ENCODE measurements around the gene MICA. TPM values are rescaled to one million over a fixed set of nuclear protein-coding genes. Genes with fewer than 3 reads are reported as not detected.

MICA gene
- total RNA-seq, 2 experiments from 2014 or later = 9.9 to 15.3 TPM

DNA sequence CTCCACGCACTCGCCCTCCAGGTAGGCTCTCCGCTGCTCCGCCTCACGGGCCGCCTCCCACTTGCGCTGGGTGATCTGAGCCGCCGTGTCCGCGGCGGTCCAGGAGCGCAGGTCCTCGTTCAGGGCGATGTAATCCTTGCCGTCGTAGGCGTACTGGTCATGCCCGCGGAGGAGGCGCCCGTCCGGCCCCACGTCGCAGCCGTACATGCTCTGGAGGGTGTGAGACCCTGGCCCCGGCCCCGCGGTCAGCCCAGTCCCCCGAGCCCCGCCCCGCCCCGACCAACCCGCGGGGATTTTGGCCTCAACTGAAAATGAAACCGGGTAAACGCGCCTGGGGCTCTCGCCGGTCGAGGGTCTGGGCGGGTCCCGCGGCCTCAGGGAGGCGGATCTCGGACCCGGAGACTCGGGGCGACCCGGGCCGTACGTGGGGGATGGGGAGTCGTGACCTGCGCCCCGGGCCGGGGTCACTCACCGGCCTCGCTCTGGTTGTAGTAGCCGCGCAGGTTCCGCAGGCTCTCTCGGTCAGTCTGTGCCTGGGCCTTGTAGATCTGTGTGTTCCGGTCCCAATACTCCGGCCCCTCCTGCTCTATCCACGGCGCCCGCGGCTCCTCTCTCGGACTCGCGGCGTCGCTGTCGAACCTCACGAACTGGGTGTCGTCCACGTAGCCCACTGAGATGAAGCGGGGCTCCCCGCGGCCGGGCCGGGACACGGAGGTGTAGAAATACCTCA is 47.0 kb upstream of the MICA start:
- CTCF ChIA-PET (ENCODE audit: unreplicated experiment) = no interaction called here
- no peak for TF ChIP-seq EZH2phosphoT487 (IDR thresholded peaks at IDR 0.05; ENCODE audit: borderline replicate concordance, low read depth, low read length)
- TF ChIP-seq, protein P1, sequence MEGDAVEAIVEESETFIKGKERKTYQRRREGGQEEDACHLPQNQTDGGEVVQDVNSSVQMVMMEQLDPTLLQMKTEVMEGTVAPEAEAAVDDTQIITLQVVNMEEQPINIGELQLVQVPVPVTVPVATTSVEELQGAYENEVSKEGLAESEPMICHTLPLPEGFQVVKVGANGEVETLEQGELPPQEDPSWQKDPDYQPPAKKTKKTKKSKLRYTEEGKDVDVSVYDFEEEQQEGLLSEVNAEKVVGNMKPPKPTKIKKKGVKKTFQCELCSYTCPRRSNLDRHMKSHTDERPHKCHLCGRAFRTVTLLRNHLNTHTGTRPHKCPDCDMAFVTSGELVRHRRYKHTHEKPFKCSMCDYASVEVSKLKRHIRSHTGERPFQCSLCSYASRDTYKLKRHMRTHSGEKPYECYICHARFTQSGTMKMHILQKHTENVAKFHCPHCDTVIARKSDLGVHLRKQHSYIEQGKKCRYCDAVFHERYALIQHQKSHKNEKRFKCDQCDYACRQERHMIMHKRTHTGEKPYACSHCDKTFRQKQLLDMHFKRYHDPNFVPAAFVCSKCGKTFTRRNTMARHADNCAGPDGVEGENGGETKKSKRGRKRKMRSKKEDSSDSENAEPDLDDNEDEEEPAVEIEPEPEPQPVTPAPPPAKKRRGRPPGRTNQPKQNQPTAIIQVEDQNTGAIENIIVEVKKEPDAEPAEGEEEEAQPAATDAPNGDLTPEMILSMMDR (conservative IDR thresholded peaks at IDR 0.05; ENCODE audit: low read length) = no peak
- Histone ChIP-seq H2AFZ (ENCODE audit: low read length) (no peak overlapping the region), H3K4me3 (ENCODE audit: low read depth, low read length, poor library complexity, severe bottlenecking) (peak overlapping the region; percentile 95), H3K4me1 (ENCODE audit: insufficient read depth, low read length, poor library complexity, severe bottlenecking) (peaks cover 60% of the 10 kb centered on the region), H3K79me2 (ENCODE audit: insufficient read depth, low read depth, low read length) (peaks cover 17% of the 10 kb centered on the region), H3K9me2 (ENCODE audit: insufficient read depth, low read length) (no peaks in the 10 kb centered on the region), H4K20me1 (ENCODE audit: insufficient read depth, low read length) (no peaks in the 10 kb centered on the region; the same call in 1 of the 2 replicates), H3K36me3 (ENCODE audit: insufficient read depth, low read length) (peaks cover 39% of the 10 kb centered on the region), H3K4me2 (ENCODE audit: low read length) (peak overlapping the region; percentile 82), H3K27ac (ENCODE audit: low read depth, low read length, poor library complexity, severe bottlenecking) (peak overlapping the region; percentile 51), H3K9me3 (ENCODE audit: low read length) (no peaks in the 10 kb centered on the region)
- intact Hi-C loops (cut with micrococcal nuclease; ENCODE audit: unreplicated experiment) = loop anchor here (2.0 kb wide), 1 partner anchor 84 kb away; the partner anchor contains the start of gene HLA-C
- DNase-seq (ENCODE audit: low spot score) = peak; percentile 41
- BruUV-seq (replicated peaks) = no TSS peak
- POLR2A ChIA-PET = no interaction called here

DNA sequence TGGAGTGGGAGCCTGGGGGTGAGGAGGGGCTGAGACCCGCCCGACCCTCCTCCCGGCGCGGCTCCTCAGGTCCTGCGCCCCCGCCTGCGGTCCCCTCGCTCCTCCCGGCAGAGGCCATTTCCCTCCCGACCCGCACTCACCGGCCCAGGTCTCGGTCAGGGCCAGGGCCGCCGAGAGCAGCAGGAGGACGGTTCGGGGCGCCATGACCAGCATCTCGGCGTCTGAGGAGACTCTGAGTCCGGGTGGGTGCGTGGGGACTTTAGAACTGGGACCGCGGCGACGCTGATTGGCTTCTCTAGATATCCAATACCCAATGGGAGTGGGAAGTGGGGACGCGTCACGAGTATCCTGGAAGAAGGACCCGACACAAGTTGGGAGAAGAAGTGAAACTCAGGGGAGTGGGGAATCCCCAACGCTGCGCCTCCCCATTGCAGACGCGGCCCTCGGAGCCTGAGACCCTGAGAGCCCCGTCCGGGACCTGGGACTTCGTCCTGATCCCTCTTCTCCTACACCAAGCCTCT is 46.4 kb upstream of the MICA start, which contains the start of gene HLA-B:
Gene HLA-B (minus strand): TSS at position 234 of the 521 bp plus-strand sequence. CDS start 21 bp downstream, at position 213.
- H3K27ac ChIP-seq (ENCODE audit: low read depth, low read length, poor library complexity, severe bottlenecking) = peak within 1 kb of the TSS; percentile 51
- H3K4me3 ChIP-seq (ENCODE audit: low read depth, low read length, poor library complexity, severe bottlenecking) = peak within 1 kb of the TSS; percentile 95
- TF ChIP-seq, protein P1 (conservative IDR thresholded peaks at IDR 0.05; ENCODE audit: low read length) = no peak
- TF ChIP-seq EZH2phosphoT487 (IDR thresholded peaks at IDR 0.05; ENCODE audit: borderline replicate concordance, low read depth, low read length) = no peak
- CTCF ChIA-PET (ENCODE audit: unreplicated experiment) = no interaction called here
- H3K9me2 ChIP-seq (ENCODE audit: insufficient read depth, low read length) = no peaks in the 10 kb centered on the region
- intact Hi-C loops (cut with micrococcal nuclease; ENCODE audit: unreplicated experiment) = loop anchor here (1.0 to 2.0 kb wide), 2 partner anchors 84 to 160 kb away; partner anchors contain the start of gene HLA-C
- POLR2A ChIA-PET = interaction anchor here (0.7 kb wide), 1 partner anchor 10 kb away, joined by 4 read pairs; no protein-coding TSS in a partner anchor
- no peaks in the 10 kb centered on the region; the same call in 1 of the 2 replicates for H4K20me1 ChIP-seq (ENCODE audit: insufficient read depth, low read length)
- H2AFZ ChIP-seq (ENCODE audit: low read length) = peak within 1 kb of the TSS; percentile 68; the same call in 1 of the 2 replicates
- no peaks in the 10 kb centered on the region for H3K9me3 ChIP-seq (ENCODE audit: low read length)
- peak within 1 kb of the TSS; percentile 82 for H3K4me2 ChIP-seq (ENCODE audit: low read length)
- BruUV-seq (replicated peaks) = no TSS peak
- peaks cover 17% of the 10 kb centered on the region for H3K79me2 ChIP-seq (ENCODE audit: insufficient read depth, low read depth, low read length)
- peaks cover 55% of the 10 kb centered on the region for H3K4me1 ChIP-seq (ENCODE audit: insufficient read depth, low read length, poor library complexity, severe bottlenecking)
- peaks cover 39% of the 10 kb centered on the region for H3K36me3 ChIP-seq (ENCODE audit: insufficient read depth, low read length)
- peak; percentile 90 for DNase-seq (ENCODE audit: low spot score)
